HL-60 (cell line): ENCODE measurements around the gene CD48.
A peak's percentile ranks its signal among the peaks of the same experiment; 100 is the strongest.
"Not testable (repeated sequence)": the region's sequence is repeated elsewhere in the genome, so short reads cannot be mapped to it uniquely, and the experiment has no call there.

Experiments
- GABPA ChIP-seq: IDR thresholded peaks from 2 replicates; pipeline ENCODE4 v1.6.1; 2012; ENCODE audit warnings: low read depth
- POLR2AphosphoS5 ChIP-seq: IDR thresholded peaks from 2 replicates; pipeline ENCODE4 v1.6.1; 2012; ENCODE audit warnings: low read depth
- SPI1 ChIP-seq: IDR thresholded peaks from 2 replicates; pipeline ENCODE4 v1.6.1; 2012; ENCODE audit warnings: low read depth, mild to moderate bottlenecking, borderline replicate concordance
- TF ChIP-seq, protein P1 (sequence below): IDR thresholded peaks from one replicate; pipeline ENCODE4 v1.5.1; 2011; ENCODE audit warnings: low read length, control low read depth, inconsistent platforms; ENCODE audit not compliant: insufficient read depth

DNA sequence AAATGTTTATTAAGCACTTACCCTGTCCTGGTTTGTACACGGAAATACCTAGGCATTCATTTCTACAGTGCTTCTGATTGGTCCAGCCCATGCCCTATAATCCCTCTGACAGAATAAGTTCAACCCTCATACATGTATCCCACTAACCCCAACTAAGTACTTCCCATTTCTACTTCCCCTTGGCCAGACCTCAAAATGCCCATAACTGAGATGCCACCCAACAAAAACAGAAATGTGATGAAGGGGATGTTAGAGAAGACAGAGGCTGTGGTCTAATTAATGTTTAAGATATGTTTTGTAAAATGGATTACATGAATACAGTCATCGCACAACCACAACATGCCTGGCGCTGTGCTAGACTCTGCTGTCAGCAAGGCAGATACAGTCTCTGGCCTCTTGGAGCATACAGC lies 6.4 kb downstream of the CD48 start:
- TF ChIP-seq, protein P1, sequence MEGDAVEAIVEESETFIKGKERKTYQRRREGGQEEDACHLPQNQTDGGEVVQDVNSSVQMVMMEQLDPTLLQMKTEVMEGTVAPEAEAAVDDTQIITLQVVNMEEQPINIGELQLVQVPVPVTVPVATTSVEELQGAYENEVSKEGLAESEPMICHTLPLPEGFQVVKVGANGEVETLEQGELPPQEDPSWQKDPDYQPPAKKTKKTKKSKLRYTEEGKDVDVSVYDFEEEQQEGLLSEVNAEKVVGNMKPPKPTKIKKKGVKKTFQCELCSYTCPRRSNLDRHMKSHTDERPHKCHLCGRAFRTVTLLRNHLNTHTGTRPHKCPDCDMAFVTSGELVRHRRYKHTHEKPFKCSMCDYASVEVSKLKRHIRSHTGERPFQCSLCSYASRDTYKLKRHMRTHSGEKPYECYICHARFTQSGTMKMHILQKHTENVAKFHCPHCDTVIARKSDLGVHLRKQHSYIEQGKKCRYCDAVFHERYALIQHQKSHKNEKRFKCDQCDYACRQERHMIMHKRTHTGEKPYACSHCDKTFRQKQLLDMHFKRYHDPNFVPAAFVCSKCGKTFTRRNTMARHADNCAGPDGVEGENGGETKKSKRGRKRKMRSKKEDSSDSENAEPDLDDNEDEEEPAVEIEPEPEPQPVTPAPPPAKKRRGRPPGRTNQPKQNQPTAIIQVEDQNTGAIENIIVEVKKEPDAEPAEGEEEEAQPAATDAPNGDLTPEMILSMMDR, result not testable (repeated sequence)
- TF ChIP-seq GABPA, result not testable (repeated sequence)
- TF ChIP-seq POLR2AphosphoS5 (peak; percentile 39; the same call in 1 of the 2 replicates), SPI1 (peak; percentile 56; the same call in 1 of the 2 replicates)
